Limb (tissue), 2 donors: Measurements from ENCODE around the gene CDK13.
"Not testable (repeated sequence)": the region's sequence is repeated elsewhere in the genome, so short reads cannot be mapped to it uniquely, and the experiment has no call there.

Experiments used
- DNase-seq, 2 donors: peaks; one replicate each; pipeline ENCODE4 v3.0.0-alpha.2; 2016; ENCODE audit errors: extremely low spot score in 2 of 2

The CDK13 gene

DNA sequence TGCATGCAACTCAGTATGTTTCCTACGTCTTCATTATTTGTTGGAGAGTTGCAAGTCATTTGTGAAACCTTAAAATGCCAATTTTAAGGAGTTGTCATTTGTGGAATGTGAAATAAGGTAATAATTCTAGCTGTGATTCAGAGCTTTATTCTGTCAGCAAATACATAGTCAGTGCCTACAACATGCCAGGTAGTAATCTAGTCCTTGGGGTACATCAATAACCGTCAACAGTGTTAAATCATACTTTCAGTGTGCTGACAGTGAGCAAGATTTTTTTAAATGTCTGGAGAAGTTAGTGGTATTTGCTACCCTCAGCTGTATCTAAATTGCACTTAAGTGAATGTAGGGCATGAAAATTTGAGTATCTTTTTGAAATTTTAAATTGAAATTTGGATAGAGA, 147.7 kb downstream of the CDK13 start:
- DNase-seq = no peak

DNA sequence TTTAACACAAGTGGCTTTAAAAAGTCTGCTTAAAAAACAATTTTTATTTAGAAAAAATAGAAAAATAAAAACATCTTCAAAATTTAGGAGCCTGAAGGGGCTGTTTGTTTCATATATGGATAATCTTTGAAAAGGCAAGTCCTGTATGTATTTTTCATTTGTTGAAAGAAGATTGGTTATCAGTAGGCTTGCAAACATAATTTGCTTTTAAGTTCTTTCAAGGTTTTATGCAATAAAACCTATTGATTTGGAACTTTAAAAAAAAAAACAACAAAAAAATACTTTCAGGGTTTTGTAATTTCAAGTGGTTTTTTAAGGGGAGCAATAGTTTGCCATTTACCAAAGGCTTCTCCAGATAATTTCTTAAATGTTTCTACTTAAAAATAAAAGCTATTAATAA, 148.8 kb downstream of the CDK13 start:
- DNase-seq = no peak

DNA sequence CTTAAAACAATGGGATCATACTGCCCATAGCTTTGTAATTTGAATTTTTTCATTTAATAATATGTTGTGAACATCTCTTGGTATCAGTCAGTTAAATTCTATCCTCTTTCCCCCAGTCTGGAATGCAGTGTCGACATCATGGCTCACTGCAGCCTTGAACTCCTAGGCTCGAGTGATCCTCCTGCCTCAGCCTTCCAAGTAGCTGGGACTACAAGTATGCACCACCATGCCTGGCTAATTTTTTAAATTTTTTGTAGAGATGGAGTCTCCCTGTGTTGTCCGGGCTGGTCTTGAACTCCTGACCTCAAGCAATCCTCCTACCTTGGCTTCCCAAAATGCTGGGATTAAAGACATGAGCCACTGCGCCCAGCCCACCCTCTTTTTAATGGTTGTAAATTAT, 149.8 kb downstream of the CDK13 start:
- DNase-seq = no peak

DNA sequence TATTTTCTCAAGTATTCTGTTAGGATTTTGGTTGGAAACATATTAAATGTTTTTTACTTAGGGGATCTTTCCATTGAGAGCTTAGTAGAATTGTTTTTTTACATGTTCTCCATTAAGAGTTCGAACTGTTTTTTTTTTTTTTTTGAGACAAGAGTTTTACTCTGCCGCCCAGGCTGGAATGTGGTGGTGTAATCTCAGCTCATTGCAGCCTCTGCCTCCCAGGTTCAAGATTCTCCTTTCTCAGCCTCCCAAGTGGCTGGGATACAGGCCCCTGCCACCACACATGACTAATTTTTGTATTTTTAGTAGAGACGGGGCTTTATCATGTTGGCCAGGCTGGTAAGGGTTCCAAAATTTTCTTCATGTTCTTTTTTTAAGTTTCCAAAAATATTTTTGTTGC, 151.1 kb downstream of the CDK13 start:
- DNase-seq = no peak

DNA sequence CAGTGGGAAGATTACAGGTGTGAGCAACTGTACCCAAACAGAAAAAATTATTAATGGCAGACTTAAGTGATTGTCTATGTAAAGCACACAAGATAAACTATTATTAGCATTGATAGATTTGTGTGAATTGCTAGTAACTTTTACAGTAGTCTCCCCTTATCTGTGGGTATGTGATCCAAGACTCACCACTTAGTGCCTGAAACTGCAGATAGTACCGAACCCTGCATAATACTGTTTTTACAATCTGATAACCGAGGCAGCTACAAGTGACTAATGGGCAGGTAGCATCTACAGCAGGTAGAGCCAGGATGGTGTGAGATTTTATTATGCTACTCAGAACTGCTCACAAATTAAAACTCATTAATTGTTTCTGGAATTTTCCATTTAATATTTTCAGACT, 152.8 kb downstream of the CDK13 start:
- DNase-seq = no peak

DNA sequence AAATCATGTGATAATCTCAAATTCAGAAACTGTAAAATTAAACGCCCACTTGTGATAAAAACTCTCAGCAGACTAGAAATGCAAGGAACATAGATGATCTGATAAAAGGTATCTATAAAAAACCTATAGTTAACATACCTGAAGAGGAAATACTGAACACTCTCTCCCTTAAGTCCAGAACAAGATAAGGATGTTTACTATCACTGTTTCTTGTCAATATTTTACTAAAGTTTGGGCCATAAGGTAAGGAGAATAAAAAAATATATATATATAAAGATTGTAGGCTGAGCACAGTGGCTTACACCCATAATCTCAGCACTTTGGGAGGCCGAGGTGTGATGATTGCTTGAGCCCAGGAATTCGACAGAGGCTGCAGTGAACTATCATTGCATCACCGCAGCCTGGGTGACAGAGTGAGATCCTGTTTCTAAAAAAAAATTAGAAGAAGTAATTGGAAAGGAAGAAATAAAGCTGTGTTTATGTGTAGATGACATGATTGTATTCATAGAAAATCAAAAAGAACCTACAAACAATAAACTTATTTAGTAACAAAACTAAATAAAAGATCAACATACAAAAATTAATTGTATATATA, 155.9 kb downstream of the CDK13 start:
- no peak for DNase-seq

DNA sequence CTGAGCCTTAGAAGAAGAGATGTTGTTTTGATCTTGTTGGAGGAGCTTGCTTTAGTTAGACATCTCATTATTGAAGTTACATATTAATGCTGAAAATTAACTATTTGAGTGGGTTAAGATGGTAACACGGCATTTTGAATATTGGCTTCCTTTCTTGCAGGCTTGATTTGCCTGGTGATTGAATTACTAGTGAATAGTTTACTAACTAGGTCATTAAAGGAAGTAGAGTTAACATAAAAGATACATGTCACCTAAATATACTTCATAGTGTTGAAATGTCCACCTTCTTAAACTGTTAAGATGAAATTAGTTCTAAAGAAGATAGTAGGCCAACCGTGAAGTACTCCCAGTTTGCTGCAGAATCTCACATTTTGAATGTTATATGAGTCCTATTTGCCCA, 165.9 kb downstream of the CDK13 start:
- DNase-seq = no peak

DNA sequence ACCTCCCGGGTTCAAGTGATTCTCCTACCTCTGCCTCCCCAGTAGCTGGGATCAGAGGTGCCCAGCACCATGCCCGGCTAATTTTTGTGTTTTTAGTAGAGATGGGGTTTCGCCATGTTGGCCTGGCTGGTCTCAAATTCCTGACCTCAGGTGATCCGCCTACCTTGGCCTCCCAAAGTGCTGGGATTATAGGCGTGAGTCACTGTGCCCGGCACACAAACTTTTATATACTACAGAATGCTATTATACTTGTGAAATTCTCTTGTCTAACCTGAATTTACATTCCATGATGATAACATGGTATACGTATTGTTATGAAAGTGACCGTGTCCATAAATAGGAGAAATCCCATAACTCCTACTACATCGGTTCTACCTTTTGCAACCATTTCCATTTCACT, 167.1 kb downstream of the CDK13 start:
- not testable (repeated sequence) for DNase-seq

DNA sequence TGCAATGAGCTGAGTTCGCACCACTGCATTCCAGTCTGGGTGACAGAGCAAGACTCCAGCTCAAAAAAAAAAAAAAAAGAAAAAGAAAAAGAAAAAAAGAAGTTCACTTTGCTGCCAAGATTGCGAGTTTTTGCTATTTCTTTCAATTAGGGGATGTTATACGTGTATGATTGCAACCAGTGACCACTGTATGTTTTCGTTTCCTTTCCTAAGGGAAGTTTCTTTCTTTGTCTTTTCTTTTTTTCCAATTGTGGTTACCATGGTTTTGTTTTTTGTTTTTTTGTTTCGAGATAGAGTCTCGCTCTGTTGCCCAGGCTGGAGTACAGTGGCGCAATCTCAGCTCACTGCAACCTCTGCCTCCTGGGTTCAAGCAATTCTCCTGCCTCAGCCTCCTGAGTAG, 168.1 kb downstream of the CDK13 start:
- not testable (repeated sequence) for DNase-seq

DNA sequence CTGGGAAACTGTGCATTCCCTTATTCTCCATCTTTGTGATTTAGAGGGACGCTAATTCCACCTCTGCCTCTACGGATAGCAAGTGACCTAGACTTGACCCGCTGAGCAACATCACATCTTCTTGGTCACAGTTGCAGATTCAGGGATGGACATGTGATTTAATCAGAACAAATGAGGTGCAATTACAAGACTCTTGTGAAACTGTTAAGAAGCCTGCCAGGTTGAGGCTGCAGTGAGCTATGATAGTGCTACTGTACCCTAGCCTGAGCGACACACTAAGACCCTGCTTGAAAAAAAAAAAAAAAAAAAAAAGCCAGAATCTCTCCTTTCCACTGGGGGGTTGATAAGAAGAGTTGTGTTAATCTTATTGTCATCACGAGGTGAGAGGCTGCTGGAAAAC, 170.0 kb downstream of the CDK13 start:
- no peak for DNase-seq

DNA sequence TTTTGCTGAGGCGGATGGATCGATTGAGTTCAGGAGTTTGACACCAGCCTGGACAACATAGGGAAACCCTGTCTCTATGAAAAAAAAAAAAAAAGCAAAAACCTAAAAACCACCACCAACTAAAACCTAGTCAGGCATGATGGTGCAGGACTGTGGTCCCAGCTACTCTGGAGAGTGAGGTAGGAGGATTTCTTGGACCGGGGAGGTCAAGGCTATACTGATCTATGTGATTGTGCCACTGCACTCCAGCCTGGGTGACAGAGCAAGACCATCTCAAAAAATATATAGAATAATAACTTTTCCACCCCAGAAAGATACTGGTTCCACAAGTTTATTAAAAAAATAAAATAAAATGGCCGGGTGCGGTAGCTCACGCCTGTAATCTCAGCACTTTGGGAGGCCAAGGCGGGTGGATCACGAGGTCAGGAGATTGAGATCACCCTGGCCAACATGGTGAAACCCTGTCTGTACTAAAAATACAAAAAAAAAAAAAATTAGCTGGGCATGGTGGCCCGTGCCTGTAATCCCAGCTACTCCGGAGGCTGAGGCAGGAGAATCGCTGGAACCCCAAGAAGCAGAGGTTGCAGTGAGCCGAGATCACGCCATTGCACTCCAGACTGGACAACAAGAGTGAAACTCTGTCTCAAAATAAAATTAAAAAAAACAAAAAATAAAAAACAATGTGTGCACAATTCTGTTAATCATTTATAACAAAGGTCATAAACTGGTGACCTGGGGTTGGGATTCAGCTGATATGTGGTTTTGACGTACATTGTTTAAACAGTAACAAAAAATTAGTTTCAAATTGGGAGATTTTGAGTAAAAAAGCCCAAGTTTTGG, 172.3 kb downstream of the CDK13 start:
- DNase-seq = not testable (repeated sequence)

DNA sequence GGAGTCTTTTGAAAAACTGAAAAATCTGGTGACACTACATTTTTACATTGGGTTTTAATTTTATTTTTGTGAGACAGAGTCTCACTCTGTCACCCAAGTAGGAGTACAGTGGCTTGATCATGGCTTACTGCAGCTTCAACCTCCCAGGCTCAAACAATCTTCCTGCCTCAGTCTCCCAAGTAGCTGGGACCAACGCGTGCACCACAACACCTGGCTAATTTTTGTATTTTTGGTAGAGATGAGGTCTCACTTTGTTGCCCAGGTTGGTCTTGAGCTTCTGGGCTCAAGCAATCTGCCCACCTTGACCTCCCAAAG, 172.8 kb downstream of the CDK13 start:
- DNase-seq = no peak

DNA sequence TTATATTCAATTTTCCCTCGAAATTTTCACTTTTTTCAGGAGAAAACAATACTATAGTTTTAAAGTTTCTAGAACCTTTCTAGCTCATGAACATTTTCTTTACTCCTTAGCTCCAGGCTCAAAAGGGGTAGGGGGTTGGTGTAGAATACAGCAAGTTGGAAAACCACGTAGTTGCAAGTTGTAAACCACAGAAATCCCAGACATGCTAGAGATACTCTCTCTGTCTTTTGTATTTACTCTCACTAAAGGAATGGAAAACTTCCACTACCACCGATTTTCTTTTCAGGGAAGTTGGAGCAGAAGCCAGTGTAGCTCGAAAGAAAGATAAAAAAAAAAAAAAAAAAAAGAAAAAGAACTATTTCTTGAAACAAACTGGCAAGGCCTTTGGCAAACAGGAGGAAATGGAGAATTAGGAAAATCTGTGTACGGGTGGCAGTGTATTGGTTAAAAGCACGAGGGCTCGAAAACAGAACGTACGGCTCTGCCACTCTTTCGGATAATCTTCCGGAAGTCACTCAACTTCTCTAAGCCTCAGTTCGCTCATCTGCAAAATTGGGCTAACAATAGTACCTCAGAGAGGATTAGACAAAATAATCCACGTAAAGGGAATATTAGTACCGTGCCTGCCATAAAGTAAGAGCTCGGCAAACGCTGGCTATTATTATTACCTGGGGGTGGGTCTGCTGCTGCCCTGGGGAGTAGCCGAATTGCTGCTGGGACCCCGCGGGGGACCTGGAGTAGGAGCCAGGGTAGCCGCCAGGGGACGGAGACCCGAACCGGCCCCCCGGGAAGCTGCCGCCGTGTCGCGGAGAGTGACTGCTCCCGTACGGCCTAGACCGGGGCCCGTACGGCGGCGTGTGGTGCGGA, 183.7 kb downstream of the CDK13 start:
- DNase-seq = peak in 1 of 2 donors; percentile 3

DNA sequence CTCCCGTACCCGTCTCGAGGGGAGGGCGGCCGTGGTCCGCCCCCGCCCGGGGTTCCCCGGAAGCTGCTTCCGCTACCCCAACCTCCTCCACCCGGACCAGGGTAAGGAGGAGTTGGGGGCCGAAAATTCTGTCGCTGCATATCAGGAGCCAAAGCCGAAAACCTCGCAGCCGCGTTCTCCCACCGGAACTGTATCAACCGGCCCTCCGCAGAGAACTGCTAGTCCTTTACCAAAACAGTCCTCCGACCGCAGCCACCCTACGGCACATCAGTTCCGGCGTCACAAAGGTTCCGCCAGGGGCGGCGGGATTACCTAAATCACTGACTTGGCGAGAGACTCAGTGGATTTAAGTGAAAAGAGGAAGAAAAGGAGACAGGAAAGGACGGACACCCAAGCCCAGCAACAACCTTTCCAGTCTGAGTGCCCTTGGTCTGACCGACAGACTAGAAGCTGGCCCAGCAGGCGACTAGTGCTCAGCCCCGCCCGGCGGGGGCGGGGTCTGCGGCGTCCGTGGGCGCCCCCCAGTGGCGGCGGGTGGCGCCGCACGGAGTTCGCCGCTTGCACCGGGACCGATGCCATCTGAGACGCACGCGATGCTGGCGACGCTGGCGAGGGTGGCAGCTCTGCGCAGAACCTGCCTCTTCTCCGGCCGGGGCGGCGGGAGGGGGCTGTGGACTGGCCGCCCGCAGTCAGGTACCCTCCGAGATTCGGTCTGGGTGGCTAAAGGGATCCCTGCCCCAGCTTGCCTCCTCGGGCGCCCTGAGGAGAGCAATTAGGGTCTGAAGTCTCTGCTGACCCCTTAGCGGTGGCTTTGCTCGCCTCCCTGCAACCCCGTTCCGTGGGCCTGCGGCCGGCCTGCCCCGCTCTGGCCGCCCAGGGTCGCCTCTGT, 184.6 kb downstream of the CDK13 start, which contains the start of the genes MPLKIP and SUGCT:
MPLKIP (minus strand) TSS at position 195 of the 889 bp plus-strand sequence; CDS start at position 140, 55 bp downstream.
SUGCT (plus strand) TSS at position 578 of the 889 bp plus-strand sequence.
- peak; percentile 86 to 92 for DNase-seq

DNA sequence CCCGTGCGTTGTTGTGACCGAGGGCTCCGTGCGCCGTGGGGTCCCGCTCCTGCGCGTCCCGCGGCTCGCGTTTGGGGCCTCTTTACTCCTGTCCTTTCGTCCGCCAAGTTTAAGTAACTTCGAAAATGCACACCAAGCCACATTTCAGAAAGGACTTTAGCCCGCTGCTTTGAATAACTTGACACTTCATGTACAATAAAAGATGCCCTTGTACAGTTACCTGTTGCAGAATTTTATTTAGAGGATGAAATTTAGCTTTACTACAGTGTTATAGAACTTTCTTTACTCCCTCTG, 185.2 kb downstream of the CDK13 start:
- no peak for DNase-seq

DNA sequence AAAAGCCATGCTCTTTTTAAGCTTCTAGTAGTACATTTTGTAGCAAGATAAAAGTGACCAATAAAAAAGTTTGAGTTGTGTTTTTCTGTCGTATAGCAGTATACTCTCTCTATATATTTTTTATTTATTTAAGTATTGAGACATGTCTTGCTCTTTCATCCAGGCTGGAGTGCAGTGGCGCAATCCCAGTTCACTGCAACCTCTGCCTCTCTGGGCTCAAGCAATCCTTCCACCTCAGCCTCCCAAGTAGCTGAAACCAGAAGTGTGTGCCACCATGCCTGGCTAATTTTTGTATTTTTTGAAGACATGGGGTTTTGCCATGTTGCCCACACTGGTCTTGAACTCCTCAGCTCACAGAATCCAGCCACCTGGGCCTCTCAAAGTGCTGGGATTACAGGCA, 187.5 kb downstream of the CDK13 start:
- no peak for DNase-seq

DNA sequence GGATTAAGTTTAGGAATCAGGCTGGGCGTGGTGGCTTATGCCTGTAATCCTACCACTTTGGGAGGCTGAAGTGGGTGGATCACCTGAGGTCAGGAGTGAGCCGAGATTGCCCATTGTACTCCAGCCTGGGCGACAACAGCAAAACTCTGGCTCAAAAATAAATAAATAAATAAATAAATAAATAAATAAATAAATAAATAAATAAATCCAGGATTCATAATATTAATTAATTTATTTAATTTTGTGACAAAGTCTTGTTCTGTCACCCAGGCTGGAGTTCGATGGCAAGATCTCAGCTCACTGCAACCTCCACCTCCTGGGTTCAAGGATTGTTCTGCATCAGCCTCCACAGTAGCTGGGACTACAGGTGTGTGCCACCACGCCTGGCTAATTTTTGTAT, 188.9 kb downstream of the CDK13 start:
- DNase-seq = no peak

DNA sequence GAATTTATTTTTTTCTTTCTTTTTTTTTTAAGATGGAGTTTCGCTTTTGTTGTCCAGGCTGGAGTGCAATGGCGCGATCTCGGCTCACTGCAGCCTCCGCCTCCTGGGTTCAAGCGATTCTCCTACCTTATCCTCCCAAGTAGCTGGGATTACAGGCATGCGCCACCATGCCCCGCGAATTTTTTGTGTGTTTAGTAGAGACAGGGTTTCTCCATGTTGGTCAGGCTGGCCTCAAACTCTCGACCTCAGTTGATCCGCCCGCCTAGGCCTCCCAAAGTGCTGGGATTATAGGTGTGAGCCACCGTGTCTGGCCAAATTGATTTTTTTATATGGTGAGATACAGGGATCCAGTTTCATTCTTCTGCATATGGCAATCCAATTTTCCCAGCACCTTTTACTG, 189.8 kb downstream of the CDK13 start:
- not testable (repeated sequence) for DNase-seq

DNA sequence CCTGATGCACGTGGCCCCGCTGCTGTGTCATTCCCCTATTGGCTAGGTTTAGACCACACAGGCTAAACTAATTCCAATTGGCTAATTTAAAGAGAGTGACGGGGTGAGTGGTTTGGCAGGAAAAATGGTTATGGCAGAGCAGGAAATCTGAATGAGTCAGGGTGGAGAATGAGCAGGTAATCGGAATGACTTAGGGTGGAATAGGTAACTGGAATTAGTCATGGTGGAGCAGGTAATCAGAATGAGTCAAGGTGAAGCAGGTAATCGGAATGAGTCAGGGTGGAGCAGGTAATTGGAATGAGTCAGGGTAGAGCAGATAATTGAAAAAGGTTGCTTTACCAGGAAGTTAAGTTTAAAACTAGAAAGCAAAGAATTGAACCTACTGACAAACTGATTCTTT, 191.9 kb downstream of the CDK13 start:
- DNase-seq = not testable (repeated sequence)

DNA sequence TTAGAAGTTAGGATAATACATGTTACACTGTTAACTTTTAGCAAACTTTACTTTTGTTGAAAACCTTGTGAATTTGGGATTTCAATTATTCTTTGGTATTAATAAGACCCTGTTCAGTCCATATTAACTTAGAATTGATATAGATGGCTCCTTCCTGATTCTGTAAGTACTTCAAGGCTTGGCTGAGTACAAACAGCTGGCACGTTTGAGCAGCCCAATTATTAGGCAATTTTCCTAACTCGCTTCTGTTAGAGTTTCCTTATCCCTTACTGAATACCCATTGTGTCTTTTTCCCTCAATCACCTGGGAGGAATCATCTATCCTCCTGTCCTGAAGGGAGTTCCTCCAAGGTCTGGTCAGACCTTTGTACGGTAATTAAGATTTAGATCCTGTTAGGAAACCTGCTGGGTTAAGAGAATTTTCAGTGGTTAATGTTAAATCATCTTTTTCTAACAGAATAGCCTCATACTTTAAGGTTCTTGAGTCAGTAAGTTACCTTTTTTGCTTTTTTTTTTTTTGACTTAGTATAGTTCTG, 195.6 kb downstream of the CDK13 start:
- not testable (repeated sequence) for DNase-seq
